ENCODE measurements around the gene SYPL1.

The SYPL1 gene

GRCh38 chr7:106134241-106134640 lies 22.1 kb upstream of the SYPL1 start:
- no peak for TF ChIP-seq CTCF (IDR thresholded peaks at IDR 0.05; ENCODE audit: control extremely low read depth, extremely low read depth, low read depth, missing control alignments)
- ChIA-PET CTCF (interaction anchor here (1.0 to 3.0 kb wide), 3 partner anchors 11 to 22 kb away, joined by 3 to 6 read pairs (median 4); no protein-coding TSS in a partner anchor), POLR2A (no interaction called here)
- DNase-seq (ENCODE audit: extremely low spot score) = no peak

- ChIA-PET CTCF (interaction anchor here (1.1 kb wide), 1 partner anchor 71 kb away, joined by 3 read pairs; no protein-coding TSS in a partner anchor), POLR2A (no interaction called here)
- no peak for DNase-seq (ENCODE audit: extremely low spot score)
- TF ChIP-seq CTCF (IDR thresholded peaks at IDR 0.05; ENCODE audit: control extremely low read depth, extremely low read depth, low read depth, missing control alignments) = no peak
Measured at GRCh38 chr7:106129291-106129690, 17.2 kb upstream of the SYPL1 start.

GRCh38 chr7:106128836-106129235 lies 16.7 kb upstream of the SYPL1 start:
- no peak for DNase-seq (ENCODE audit: extremely low spot score)
- ChIA-PET POLR2A (no interaction called here), CTCF (interaction anchor here (1.0 to 1.1 kb wide), 2 partner anchors 15 to 71 kb away, joined by 3 read pairs; no protein-coding TSS in a partner anchor)
- no peak for TF ChIP-seq CTCF (IDR thresholded peaks at IDR 0.05; ENCODE audit: control extremely low read depth, extremely low read depth, low read depth, missing control alignments)

- TF ChIP-seq CTCF (IDR thresholded peaks at IDR 0.05; ENCODE audit: control extremely low read depth, extremely low read depth, low read depth, missing control alignments) = no peak
- ChIA-PET POLR2A (interaction anchor here (0.6 kb wide), 1 partner anchor 157 kb away, joined by 3 read pairs; no protein-coding TSS in a partner anchor), CTCF (interaction anchor here (1.0 kb wide), 1 partner anchor 15 kb away, joined by 3 read pairs; no protein-coding TSS in a partner anchor)
- DNase-seq (ENCODE audit: extremely low spot score) = no peak
Measured at GRCh38 chr7:106127984-106128780, 16.1 kb upstream of the SYPL1 start.

GRCh38 chr7:106126170-106126938 lies 14.2 kb upstream of the SYPL1 start:
- ChIA-PET CTCF (interaction anchor here (1.0 to 2.2 kb wide), 5 partner anchors 21 to 61 kb away, joined by 3 to 13 read pairs (median 3); no protein-coding TSS in a partner anchor), POLR2A (interaction anchor here (0.6 kb wide), 1 partner anchor 21 kb away, joined by 3 read pairs; no protein-coding TSS in a partner anchor)
- DNase-seq (ENCODE audit: extremely low spot score) = no peak
- TF ChIP-seq CTCF (IDR thresholded peaks at IDR 0.05; ENCODE audit: control extremely low read depth, extremely low read depth, low read depth, missing control alignments) = no peak

- CTCF ChIA-PET = interaction anchor here (1.2 to 2.2 kb wide), 3 partner anchors 14 to 42 kb away, joined by 3 to 13 read pairs (median 7); no protein-coding TSS in a partner anchor
- POLR2A ChIA-PET = no interaction called here
Measured at GRCh38 chr7:106125417-106125816, 13.3 kb upstream of the SYPL1 start.

More at GRCh38 chr7:106125417-106125816, 13.3 kb upstream of the SYPL1 start:
- TF ChIP-seq CTCF (IDR thresholded peaks at IDR 0.05; ENCODE audit: control extremely low read depth, extremely low read depth, low read depth, missing control alignments) = no peak
- no peak for DNase-seq (ENCODE audit: extremely low spot score)

Data from GM10248 (cell line).